ENCODE measurements around the gene MINDY4.

Gene MINDY4

DNA sequence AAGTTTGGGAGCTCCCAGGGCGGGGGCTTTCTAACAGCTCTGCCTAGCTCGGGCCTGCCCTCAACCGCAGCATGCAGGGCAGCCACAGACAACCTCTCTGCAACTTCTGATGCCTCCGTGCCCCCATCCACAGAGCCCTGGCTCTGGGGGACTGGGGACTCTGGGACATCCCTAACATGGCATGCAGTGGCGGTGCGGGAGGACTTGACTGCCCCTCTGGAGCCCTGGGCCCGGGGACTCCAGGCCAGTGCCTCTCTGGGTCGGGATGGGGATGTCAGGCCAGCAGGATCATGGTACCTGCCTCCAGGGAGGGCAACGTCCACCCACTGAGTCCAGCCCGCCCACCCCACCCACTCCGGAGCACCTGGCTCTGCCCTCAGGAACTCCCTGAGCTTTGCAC is 139.9 kb downstream of the MINDY4 start:
- TF ChIP-seq, protein P1, sequence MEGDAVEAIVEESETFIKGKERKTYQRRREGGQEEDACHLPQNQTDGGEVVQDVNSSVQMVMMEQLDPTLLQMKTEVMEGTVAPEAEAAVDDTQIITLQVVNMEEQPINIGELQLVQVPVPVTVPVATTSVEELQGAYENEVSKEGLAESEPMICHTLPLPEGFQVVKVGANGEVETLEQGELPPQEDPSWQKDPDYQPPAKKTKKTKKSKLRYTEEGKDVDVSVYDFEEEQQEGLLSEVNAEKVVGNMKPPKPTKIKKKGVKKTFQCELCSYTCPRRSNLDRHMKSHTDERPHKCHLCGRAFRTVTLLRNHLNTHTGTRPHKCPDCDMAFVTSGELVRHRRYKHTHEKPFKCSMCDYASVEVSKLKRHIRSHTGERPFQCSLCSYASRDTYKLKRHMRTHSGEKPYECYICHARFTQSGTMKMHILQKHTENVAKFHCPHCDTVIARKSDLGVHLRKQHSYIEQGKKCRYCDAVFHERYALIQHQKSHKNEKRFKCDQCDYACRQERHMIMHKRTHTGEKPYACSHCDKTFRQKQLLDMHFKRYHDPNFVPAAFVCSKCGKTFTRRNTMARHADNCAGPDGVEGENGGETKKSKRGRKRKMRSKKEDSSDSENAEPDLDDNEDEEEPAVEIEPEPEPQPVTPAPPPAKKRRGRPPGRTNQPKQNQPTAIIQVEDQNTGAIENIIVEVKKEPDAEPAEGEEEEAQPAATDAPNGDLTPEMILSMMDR (IDR thresholded peaks at IDR 0.05; ENCODE audit: low read depth, low read length, poor library complexity, severe bottlenecking): no peak
- no peak for TF ChIP-seq EZH2phosphoT487 (IDR thresholded peaks at IDR 0.05; ENCODE audit: borderline replicate concordance, low read length)
- Histone ChIP-seq H3K27me3 (ENCODE audit: control insufficient read depth, low read length) (no peaks in the 10 kb centered on the region), H4K20me1 (ENCODE audit: control insufficient read depth, insufficient read depth, low read depth, low read length) (no peaks in the 10 kb centered on the region), H3K9me3 (ENCODE audit: control insufficient read depth, insufficient read depth, low read length) (no peaks in the 10 kb centered on the region), H3K9me2 (replicated peaks; ENCODE audit: control insufficient read depth, low read length) (no peaks in the 10 kb centered on the region), H3K36me3 (ENCODE audit: control insufficient read depth, low read length) (no peaks in the 10 kb centered on the region), H3K4me3 (ENCODE audit: low read length) (no peak overlapping the region), H3K4me1 (ENCODE audit: control insufficient read depth, low read length) (peaks cover 3% of the 10 kb centered on the region; the same call in 1 of the 2 replicates), H3F3A (ENCODE audit: control insufficient read depth, insufficient read depth) (no peaks in the 10 kb centered on the region), H3K4me2 (ENCODE audit: low read length) (no peak overlapping the region), H3K27ac (ENCODE audit: low read depth, low read length) (no peak overlapping the region), H3K79me2 (ENCODE audit: control insufficient read depth, low read length) (no peaks in the 10 kb centered on the region)

DNA sequence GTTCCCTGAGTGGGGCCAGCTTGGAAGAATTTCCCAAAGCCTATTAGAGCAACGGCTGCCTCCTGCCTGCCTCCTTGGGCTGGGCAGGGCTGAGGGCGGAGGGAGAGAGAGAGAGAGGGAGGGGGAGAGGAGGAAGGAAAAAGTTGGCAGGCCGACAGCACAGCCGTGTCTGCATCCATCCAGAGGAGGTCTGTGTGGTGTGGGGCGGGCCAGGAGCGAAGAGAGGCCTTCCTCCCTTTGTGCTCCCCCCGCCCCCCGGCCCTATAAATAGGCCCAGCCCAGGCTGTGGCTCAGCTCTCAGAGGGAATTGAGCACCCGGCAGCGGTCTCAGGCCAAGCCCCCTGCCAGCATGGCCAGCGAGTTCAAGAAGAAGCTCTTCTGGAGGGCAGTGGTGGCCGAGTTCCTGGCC is 140.3 kb downstream of the MINDY4 start, which contains the start of gene AQP1:
AQP1 (plus strand) TSS at position 293 of the 409 bp plus-strand sequence; CDS start at position 350, 57 bp downstream.
- Histone ChIP-seq H4K20me1 (ENCODE audit: control insufficient read depth, insufficient read depth, low read depth, low read length) (no peaks in the 10 kb centered on the region), H3K4me2 (ENCODE audit: low read length) (no peak within 1 kb of the TSS), H3K4me1 (ENCODE audit: control insufficient read depth, low read length) (peaks cover 3% of the 10 kb centered on the region; the same call in 1 of the 2 replicates), H3K36me3 (ENCODE audit: control insufficient read depth, low read length) (no peaks in the 10 kb centered on the region), H3K9me3 (ENCODE audit: control insufficient read depth, insufficient read depth, low read length) (no peaks in the 10 kb centered on the region), H3K4me3 (ENCODE audit: low read length) (no peak within 1 kb of the TSS), H3K27me3 (ENCODE audit: control insufficient read depth, low read length) (no peaks in the 10 kb centered on the region), H3K9me2 (replicated peaks; ENCODE audit: control insufficient read depth, low read length) (no peaks in the 10 kb centered on the region), H3K27ac (ENCODE audit: low read depth, low read length) (no peak within 1 kb of the TSS), H3F3A (ENCODE audit: control insufficient read depth, insufficient read depth) (no peaks in the 10 kb centered on the region), H3K79me2 (ENCODE audit: control insufficient read depth, low read length) (no peaks in the 10 kb centered on the region)
- TF ChIP-seq EZH2phosphoT487 (IDR thresholded peaks at IDR 0.05; ENCODE audit: borderline replicate concordance, low read length): no peak
- TF ChIP-seq, protein P1 (IDR thresholded peaks at IDR 0.05; ENCODE audit: low read depth, low read length, poor library complexity, severe bottlenecking): no peak

DNA sequence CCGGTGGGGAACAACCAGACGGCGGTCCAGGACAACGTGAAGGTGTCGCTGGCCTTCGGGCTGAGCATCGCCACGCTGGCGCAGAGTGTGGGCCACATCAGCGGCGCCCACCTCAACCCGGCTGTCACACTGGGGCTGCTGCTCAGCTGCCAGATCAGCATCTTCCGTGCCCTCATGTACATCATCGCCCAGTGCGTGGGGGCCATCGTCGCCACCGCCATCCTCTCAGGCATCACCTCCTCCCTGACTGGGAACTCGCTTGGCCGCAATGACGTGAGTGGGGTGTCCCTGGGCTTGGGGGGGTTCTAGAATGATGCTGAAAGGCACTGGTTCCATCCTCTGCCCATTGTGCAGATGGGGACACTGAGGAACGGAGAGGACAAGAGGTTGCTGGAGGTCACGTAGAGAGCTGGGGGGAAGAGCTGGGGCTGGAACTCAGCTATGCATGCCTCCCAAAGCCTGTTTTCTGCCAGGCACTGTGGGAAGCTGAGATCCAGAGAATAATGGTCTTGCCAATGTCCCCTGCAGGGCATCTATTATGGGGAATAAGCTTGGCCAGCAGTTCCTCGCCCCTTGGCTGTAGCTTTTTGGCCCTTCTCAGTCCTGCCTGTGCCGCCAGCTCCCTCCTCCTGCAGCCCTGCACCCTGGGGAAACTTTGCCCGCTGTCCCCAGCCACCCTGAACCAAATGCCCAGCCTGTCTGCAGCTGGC is 141.0 kb downstream of the MINDY4 start:
- Histone ChIP-seq H3K9me2 (replicated peaks; ENCODE audit: control insufficient read depth, low read length) (no peaks in the 10 kb centered on the region), H3K4me1 (ENCODE audit: control insufficient read depth, low read length) (peaks cover 3% of the 10 kb centered on the region; the same call in 1 of the 2 replicates), H4K20me1 (ENCODE audit: control insufficient read depth, insufficient read depth, low read depth, low read length) (no peaks in the 10 kb centered on the region), H3K9me3 (ENCODE audit: control insufficient read depth, insufficient read depth, low read length) (no peaks in the 10 kb centered on the region), H3K27ac (ENCODE audit: low read depth, low read length) (no peak overlapping the region), H3K27me3 (ENCODE audit: control insufficient read depth, low read length) (no peaks in the 10 kb centered on the region), H3K79me2 (ENCODE audit: control insufficient read depth, low read length) (no peaks in the 10 kb centered on the region), H3K4me2 (ENCODE audit: low read length) (no peak overlapping the region), H3K36me3 (ENCODE audit: control insufficient read depth, low read length) (no peaks in the 10 kb centered on the region), H3K4me3 (ENCODE audit: low read length) (no peak overlapping the region), H3F3A (ENCODE audit: control insufficient read depth, insufficient read depth) (no peaks in the 10 kb centered on the region)
- TF ChIP-seq, protein P1 (IDR thresholded peaks at IDR 0.05; ENCODE audit: low read depth, low read length, poor library complexity, severe bottlenecking): no peak
- no peak for TF ChIP-seq EZH2phosphoT487 (IDR thresholded peaks at IDR 0.05; ENCODE audit: borderline replicate concordance, low read length)
